Stimulated activated CD8-positive, alpha-beta memory T cell treated with anti-CD3 and anti-CD28 coated beads, Interleukin-7, amount 100 ng/mL, for 48 hours (primary cell): ENCODE results near the gene INPP5A.

ENCODE experiments used
- DNase-seq, 2 donors: peaks; one replicate each; pipeline ENCODE4 v3.0.0-alpha.2; 2020; ENCODE audit warnings: low read depth in 1 of 2; ENCODE audit errors: extremely low read depth in 1 of 2

Gene INPP5A

DNA sequence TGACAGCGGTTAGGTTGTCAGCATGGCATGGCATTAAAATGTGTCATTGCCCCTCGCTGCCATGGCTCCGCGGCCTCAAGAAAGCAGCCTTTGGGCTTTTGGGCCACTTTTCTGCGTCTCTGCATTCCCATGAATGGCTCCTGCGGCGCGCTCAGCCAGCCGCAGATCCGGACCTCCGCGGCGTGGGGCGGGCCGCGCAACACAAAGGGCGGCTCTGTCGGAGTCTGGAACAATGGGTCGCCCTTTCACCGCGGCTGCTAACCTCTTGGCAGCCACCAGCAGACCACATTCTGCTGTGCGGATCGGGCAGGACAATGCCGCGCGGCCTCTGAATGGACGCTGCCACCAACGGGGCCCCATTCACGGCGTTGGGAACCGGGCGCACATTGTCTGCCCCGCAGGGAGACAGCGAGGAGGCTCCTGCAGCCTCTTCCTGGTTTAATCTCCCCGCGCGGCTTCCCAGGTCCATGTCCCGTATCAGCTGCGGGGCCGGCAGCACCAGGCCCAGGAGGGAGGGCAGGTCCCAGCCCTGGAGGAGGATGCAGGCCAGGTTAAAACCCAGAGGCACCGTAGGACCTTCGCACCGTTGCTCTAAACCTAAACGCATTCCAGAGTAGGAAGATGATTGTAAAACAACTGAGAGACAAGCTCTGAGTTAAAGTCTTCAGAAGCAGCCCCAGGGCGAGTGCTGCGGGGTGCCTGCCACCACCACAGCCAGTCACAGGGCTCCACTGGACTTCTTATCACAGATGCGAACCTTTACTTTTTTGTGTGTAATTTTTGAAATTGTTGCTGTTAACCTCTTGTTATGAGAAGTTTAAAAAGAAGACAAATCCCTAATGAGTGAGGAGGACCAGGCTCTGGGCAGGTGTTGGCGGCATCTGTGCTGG is 176.8 kb downstream of the INPP5A start:
- no peak for DNase-seq

DNA sequence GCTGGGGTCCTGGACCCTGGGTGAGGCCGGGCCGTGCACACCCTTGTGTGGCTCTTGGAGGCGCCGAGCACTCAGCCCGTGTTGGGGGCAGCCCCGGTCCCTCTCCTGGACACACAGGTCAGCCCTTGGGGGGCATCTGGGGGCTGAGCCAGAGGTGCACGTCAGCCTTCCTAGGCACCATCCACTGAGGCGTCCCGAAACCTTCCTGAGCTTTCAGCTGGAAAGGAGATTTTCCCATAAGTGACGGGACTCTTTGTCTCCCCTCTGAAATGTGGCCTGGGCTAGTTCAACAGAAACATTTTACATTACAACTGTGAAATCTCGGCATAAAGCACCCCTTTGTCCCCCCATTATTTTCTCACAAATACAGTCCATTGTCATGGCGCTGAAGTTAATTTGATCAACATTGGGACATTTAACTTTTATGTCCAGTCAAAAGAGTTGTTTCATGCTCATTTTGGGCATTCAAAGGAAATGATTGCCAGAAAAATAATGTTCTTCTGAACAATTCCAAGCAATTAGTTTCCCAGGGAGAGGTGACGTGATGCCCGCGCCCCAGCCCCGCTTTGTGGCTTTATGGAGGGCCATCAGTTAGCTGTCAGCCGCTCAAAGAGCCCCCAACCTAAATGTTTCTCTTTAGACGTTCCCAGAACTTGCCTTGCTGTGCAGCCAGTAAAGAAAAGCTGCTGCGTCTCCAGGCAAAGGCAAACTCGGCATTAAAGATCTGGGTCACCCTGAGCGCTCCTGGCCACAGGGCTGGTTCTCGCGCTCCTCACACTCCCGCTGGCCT is 177.6 kb downstream of the INPP5A start:
- no peak for DNase-seq

DNA sequence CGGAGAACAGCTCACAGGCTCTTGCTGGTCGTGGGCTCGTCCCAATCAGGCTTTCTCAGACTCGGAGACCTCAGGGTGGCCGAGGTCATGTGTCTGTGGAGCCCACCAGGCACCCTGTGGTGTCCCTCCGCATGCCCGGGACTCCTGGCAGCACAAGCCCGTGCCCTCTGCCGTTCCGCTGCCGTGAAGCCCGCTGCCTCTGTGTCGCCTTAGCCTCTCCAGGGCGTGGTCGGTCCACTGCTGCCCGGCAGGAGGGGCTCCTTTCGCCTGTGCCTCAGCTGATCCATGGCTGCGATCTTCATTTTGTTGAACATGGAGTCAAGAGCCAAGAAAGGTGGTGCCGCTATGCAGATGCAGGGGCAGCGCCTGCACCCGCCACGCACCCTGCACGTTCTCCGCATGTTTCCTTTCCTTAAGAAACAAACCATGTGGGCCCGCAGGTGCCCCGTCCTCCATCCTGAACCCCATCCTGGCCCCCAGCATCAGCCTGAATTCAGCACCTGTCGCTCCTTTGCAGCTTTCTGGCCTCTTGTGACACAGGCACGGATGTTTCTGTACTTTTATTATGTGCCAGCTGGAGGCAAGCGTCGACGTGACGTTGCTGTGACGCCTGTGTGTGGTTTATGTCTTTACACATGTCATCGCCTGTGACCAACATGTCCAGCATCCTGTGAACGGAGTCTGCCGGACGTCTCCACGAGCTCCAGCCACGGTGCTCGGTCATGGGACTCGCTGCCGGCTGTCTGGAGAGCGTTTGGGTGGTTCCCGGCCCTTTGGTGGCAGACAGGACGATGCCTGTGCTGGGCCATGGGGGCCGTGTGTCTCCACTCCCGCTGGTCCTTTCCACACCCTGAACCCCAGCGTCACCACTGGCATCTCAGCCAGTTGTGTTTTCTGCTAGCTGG is 178.4 kb downstream of the INPP5A start:
- DNase-seq, result no peak

DNA sequence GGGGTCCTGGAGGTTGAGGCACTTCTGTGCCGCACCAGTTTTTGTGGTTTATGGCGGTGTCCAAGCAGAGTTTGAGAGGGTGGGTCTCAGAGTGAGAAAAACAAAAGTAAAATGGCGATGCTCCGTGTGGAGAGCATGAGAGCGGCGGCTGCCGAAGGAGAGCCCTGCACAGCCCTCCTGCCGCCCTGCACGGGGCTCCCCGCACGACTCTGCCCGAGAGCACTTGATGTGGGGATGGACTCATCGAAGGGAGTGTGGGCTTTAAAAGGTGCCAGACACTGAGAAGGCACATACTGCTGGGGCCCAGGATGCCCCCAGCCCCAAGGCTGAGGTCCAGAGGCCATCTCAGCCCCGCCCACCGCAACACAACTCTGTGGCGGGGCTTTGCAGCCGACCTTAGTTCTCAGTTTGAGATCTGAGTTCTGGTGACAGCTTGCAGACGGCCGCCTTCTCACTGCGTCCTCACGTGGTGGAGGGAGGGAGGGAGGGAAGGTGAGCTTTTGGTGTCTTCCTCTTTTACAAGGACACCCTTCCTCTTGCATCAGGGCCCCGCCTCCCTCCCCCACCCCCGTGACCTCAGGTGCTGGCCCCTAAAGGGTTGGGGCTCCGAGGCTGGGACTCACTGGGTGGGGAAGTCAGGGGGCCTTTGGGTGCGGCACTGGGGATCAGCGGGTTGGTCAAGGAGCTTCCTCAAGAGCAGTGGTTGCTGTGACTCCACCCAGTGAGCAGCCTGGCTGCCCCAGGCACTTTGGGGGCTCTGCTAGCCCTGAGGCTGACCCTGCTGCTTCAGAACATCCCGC is 179.3 kb downstream of the INPP5A start:
- no peak for DNase-seq

DNA sequence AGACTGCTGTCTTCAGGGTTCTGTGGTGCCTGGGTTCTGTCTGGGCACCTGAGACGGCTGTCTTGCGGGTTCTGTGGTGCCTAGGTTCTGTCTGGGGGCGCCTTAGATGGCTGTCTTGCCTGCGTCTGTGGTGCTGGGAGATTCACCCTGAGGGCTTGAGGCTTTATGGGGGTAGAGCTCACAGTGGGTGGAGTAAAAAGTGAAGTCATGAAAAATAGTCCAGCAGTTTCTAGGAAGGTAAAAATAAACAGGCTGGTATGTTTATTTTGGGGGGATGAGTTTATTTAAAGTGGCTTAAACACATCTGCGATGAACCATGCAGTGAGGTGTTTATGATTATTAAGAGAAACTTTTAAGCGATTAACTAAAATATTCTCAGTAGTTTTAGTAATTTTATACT is 184.1 kb downstream of the INPP5A start:
- no peak for DNase-seq

DNA sequence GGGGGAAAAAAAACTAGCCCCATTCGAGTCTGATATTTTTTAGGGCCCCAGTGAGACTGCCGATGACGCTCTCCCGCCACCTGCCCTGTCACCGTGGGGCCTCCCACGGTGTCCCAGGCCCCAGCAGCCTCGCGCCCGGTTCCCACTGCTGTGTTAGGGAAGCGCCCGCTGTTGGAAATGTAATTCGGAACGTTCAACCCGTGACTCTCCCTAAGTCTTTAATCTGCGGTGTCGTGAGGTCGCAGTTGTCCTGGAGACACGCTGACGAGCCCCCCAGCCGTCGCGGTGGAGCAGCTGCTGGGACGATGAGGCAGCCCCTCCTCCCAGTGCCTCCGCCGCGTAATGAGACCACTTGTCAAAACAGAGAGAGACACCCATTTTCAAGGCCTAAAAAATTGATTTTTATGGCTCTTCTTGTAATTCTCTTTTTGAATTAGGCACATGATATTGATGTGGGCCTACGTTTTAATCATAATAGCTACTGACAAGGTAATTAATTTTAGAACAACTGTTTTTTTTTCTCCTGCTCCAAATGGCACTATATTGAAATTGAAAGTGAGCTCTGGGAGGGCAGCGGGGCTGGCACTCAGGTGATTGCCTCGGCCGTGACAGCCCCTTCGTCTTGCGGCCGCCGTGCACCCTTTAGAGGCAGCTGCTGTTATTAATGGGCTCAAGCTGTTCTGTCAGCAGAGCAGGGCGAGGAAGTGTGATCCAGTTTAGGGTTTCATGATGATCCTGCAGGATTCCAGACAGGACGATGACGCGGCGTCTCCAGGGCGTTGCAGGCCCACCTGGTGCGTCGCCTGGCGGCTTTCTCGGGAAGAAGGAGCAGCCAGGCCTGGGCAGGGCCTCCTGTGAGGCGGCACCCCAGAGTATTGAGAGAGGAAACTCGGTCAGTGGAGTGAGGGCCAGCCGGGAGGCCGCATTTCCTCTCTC is 185.1 kb downstream of the INPP5A start:
- no peak for DNase-seq

DNA sequence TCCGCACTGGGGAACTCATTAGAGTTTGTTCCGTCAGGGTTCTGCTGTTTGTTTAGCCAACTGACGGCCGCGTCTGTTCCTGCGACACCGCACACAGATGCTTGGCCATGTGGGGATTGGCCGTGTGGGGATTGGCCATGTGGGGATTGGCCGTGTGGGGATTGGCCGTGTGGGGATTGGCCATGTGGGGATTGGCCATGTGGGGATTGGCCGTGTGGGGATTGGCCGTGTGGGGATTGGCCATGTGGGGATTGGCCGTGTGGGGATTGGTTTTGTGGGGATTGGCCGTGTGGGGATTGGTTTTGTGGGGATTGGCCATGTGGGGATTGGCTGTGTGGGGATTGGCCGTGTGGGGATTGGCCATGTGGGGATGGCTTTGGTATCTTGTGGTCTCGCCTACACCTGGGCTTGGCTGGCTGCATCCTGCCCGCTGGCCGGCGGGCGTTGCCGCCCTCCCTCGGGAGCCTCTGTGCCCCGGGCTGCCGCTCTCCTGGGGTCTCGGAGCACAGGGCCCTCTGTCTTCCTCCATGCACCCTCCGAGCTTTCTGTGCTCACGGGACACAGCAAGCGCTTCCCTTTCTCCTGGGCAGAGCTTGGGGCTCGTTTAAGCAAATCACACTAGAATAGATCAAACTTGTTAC is 185.9 kb downstream of the INPP5A start:
- no peak for DNase-seq

DNA sequence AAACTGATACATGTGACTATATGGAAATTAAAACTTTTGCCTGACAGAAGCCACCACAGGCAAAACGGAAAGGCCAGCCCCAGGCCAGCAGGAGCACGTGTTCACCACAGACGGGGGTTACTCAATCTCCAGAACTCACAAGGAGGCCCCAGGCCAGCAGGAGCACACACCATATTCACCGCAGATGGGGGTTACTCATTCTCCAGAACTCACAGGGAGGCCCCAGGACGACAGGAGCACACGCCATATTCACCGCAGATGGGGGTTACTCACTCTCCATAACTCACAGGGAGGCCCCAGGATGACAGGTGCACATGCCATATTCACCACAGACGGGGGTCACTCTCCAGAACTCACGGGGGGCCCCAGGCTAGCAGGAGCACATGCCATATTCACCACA is 186.9 kb downstream of the INPP5A start:
- DNase-seq, result no peak

DNA sequence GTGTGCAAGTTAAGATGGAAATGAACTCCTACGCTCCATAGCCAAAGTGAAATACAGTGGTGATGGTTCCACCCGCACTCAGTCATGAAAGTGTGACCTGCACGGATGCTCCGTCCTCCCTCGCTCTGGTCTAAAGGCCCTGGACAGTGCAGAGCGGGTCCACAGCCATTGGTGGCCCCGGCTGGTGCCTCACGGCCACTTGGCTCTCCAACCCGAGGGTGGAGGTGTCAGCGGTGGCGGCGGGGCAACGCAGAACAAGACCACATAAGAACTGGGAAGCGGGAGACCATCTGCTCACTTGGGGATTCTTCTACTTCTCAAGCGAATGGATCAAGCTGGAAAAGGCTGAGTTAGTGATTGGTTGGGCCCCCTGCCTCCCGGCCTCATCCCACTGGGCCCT is 187.6 kb downstream of the INPP5A start:
- DNase-seq, result no peak

DNA sequence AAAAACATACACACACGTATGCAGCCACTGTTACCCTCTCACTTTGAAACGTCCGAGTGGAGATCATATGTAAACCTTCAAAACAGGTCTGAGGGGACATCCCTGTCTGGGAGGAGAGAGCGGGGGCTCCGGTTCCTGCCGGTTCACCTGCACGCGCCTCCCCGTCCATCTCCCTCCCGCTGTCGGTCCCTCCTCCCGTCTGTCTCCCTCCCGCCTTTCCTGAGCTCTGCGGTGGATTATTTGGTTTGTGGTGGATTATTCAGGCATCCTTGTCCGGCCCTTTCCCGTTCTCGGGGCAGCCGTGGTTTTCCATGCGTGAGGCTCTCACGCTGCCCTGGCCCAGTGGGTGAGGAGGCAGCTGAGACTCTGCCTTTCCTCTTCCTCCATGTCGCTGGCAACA is 188.6 kb downstream of the INPP5A start:
- no peak for DNase-seq

DNA sequence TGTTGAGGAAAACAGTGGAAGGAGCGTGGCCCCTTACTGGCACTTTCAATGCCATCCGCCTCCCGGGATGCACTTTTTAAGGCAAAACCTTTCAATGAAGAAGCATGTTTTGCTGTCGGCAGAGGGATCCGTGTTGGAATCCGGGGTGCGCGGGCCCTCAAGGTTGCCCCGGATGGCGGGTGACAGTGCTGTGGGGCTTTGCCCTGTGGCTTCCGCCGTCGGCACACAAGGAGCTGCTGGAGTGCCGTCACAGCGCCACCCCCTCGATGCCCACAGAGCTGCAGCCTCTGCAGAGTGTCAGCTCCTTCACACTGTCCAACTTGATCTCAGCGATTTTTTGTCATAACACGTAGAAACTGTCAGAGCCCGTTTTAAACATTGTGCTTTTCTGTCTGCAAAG is 189.4 kb downstream of the INPP5A start:
- DNase-seq, result no peak

DNA sequence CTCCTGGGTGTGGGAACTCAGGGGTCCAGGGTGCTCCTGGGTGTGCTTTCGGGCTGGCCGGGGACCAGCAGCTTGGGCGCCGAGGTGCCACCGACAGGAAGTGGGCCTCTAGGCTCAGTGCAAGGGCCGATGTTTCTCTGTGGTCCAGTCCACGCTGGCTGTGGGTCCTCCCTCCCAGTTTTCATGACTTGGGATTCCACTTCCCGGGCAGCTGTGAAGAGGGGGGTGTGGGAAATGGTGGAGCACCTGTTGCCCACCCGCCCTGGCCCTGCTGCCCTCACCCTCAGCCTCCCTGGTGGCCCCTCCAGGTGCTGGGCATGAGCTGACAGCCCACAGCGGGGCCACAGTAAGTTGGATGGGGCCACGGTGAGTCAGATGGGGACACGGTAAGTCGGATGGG is 189.8 kb downstream of the INPP5A start:
- DNase-seq, result no peak

DNA sequence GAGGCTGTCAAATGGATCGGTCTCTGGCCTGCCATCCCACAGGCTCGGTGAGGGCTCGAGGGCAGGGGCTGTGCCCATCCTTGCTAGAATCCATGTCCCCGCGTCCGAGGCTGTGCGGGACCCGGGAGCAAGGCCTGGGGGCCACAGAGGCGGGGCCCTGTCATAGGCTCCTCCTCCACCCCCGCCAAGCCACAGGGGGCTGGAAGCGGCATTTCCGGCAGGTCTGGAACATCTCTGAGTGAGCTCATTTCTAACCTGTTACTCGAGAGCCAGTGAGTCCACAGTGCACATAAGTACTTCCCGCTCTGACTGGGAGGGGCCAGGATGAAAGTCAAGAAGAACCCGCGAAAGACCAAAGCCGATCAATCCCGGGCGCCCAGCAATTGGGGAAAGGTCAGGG is 190.7 kb downstream of the INPP5A start:
- no peak for DNase-seq

DNA sequence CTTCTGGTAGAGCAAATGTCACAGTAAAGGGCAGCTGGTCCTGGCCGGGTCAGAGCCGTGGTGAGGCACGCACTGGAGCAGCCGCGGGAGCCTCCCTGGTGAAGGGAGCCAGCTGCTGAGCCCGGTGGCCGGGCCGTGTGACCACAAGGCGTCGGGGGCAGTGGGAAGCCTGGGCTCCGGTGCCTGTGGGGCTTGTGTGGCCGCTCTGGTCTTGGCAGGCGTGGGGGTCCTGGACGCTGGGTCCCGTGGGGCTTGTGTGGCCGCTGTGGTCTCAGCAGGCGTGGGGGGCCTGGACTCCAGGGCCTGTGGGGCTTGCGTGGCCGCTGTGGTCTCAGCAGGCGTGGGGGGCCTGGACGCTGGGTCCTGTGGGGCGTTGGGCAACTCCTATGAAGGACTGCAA is 191.2 kb downstream of the INPP5A start:
- DNase-seq, result no peak

DNA sequence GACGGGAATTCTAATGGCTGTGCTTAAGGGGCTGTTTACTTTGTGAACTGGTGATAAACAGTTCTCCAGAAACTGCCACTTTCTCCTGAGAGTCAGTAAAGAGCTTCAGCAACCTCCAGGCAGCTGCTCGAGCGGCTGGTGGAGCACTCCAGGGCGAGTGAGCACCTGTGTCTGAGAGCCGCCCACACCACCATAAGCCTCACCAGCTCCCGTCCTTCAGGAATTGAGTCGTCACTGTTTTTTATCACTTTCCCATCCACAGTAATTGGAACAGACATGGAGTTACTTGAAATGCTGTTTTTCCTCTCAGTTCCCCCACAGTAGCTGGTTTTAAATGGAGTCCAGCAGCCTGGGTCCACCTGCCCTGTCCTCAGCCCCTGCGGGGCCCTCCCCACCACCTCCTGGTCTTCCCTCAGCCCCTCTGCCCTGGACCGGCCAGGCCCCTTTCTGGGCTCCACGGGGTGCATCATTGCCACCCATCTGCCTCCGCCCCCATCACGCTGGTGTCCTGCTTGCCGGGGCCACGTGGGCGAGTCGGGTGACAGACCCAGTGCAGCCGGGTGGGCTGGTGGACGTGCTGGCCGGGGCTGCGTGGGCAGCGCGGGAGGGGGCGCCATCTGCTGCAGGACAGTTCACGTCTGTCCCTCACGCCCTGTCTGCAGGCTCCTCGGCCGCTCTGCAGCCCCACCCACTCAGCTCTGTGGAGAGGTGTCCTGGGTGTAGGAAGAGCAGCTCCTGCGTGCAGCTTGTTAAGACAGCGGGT is 192.4 kb downstream of the INPP5A start:
- no peak for DNase-seq

DNA sequence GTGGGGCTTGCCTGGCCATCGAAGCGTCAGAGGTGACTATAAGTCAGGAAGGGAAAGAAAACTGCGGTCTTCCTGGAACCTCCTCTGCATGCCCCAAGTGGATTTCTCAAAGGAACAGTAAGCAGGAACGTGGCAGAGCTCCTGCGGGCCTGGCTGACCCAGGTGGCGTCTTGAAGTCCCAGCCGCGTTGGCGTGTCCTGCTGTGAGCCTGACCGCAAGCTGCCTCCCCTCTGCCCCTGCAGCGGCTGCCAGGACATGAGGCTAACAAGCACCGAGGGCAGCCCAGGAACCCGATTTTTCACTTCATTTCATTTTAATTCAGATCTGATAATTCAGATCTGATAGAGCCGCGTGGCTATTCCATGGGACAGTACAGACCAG is 193.0 kb downstream of the INPP5A start:
- DNase-seq, result no peak

DNA sequence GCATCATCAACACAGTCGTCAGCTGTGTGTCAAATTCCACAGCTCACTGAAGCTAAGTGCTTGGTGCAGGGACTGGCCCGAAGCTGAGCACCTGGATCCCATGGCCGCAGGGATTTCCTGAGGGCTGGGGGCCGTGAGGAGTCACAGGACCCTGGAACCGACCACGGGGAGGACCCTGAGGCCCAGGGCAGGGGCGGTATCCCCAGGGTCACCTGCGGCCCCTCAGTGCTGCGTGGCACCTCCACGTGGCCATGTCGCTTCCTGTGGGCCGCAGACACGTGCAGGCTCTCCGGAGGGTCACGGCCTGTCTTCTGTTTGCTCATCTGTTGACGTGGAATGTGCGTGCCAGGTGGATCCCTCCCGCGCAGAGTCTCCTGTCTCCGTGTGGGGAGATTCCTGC is 194.9 kb downstream of the INPP5A start:
- DNase-seq, result no peak

DNA sequence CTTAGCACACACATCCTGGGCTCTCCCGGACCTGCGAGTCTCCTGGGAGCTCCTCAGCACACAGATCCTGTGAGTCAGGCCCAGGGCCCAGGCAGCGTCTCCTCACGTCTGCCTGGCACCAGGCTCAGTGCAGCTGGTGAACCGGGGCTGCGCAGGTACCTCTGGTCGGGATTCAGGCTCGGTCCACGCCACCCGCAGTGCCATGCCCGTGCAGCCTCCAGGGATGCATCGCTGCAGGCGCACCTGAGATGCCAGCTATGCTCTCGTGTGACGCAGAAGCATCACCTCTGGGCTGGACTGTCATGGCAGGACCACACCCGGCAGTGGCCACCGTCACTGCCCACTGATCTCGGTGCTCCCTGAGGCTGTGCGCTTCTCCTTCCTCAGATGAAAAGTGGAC is 196.3 kb downstream of the INPP5A start:
- DNase-seq, result no peak
